NCI-H2227 treated with DMSO at 0.1 percent for 48 hours (cell line): ENCODE data around the gene PRIM1.
"Not testable (repeated sequence)": the region's sequence is repeated elsewhere in the genome, so short reads cannot be mapped to it uniquely, and the experiment has no call there.

Source experiments
- DNase-seq: peaks from one replicate; lab custom pipeline; 2025; lab: John Stamatoyannopoulos, UW

The PRIM1 gene

DNA sequence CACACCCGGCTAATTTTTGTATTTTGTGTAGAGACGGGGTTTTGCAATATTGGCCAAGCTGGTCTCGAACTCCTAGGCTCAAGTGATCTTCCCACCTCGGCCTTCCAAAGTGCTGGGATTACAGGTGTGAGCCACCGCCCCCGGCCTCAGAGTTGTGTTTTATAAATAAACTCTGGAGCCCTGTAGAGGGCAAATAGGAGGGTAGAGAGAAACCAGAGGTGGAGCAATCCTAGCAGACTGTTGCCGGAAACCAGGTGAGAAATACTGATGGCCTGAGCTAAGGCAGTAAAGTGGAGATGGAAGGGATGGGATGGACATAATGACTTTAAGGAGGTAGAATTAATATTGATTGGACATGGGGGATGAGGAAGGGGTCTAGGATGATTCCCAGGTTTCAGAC, 8.3 kb upstream of the PRIM1 start:
- no peak for DNase-seq

DNA sequence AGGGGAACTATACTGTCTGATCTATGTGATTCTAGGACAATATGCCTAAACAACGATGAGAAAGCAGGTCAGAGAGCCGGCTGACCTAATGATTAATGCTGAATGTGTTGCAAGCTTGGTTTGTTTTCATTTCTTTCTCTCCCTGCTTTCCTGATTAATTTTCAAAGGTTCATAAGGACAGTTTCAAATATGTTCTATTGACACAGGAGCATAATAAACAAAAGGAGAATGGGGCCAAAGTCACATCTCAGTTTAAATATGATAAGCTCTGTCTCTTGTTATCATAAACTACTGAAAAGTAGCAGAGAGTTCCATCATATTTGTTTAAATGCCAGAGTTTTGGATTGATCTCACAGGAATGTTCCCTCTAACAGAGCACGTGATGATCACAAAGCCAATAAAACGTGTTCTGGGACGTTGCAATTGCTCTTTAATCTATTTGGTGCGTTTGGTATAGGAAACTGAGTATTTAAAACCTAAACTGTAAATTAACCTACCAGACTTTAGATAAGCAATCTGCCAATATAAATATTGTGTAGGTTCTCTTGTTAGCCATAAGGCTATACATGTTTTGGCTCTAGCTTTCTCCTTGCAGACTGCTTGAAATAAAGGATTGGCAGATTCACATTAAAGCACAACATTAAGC, 7.3 kb upstream of the PRIM1 start:
- no peak for DNase-seq

DNA sequence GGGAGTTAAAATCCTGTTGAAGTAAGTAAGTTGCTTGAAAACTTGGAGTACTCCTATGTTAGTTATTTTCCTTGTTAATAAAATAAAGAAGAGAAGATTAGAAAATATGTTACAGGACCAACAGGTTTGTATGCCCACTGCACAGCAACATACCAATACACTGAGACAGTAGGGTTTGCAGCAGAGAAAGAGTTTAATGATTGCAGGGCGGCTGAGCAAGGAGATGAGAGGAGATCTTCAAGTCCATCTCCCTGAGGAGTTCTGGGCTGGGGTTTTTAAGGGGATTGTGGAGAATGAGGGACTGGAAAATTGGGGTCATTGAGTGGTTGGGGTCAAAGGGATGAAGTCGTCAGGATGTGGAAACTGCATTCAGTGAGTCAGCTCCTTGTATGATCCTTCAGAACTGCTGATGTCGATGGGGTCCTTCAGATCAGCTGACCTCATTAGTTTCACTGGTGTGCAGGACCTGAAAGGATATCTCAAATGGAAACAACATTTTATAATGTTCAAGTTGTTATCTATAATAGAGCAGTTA, 6.7 kb upstream of the PRIM1 start:
- no peak for DNase-seq

DNA sequence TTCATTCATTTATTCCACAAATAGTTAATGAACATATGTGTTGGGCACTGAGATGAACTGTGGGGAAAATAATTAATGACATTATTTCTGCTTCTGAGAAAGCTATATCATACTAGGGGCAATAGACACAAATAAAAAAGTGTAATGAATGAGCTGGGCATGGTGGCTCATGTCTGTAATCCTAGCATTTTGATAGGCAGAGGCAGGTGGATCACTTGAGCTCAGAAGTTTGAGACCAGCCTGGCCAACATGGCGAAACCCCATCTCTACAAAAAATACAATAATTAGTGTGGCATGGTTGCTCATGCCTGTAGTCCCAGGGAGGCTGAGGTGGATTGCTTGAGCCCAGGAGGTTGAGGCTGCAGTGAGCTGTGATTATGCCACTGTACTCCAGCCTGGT, 5.8 kb upstream of the PRIM1 start:
- DNase-seq, result not testable (repeated sequence)

DNA sequence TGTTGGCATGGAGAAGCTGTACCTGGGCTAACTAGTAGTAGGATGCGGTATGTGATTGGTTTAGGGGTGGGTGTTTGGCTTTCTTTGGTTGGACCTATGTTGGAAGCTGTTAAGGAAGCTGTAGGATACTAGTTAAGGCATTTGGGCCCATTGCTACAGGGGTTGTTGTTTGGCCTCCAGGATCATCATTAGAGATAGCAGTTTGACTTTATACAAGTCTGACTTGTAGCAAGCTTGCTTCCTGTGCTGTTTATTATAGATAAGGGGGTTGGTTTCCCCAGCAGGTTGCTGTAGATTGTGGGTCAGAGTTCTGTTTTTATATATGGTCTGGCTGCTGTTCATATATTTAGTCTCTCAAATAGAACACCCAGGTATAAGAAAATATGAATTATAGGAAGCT, 1.4 kb upstream of the PRIM1 start:
- DNase-seq, result no peak

DNA sequence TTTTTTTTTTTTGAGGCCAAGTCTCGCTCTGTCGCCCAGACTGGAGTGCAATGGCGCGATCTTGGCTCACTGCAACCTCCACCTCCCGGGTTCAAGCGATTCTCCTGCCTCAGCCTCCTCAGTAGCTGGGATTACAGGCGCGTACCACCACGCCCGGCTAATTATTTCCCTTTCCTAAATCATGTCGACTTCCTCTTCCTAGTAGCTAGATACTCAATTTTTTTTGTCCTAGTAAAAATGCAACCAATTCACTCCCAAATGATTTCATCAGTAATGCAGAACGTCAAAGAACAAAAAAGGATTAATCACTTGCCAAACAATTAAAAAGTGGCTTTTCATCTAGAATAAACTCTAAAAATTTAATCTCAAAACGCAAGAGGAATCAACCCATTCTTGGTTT, 1.5 kb downstream of the PRIM1 start:
- not testable (repeated sequence) for DNase-seq

DNA sequence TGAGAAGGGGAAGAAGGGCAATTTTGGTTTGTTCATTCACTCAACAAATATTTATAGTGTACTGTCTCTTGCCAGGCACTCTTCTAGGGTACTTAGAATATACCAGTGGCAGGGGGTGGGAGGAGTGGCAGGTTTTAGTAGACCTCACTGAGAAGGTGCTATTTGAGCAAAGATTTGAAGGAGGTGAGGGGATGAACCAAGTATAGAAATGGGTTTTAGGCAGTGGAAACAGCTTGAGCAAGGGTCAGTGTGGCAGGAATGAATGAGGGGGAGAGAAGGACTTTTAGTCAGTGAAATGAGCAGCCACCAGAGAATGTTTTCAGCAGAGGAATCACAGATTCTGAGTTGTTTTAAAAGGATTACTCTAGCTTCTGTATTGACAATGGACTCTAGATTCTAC, 2.3 kb downstream of the PRIM1 start:
- no peak for DNase-seq

DNA sequence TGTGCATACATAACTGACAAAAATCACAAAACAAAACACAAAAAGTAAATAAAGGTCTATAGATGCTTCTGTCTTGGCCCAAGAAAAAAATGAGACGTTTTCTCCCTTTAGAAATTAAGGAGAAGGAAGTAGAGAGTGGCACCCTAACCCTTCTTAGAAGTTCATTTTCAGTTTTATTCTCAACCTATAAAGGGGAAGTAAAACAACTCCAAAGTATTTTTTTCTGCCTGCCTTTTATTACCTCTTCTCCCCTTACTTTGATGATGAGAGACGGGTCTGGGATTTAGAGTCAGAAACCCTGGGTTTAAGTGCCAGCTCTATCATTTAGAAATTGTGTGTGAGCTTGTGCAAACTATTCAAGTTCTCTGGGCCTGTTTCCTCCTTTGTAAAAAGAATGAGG, 2.8 kb downstream of the PRIM1 start:
- DNase-seq, result no peak

DNA sequence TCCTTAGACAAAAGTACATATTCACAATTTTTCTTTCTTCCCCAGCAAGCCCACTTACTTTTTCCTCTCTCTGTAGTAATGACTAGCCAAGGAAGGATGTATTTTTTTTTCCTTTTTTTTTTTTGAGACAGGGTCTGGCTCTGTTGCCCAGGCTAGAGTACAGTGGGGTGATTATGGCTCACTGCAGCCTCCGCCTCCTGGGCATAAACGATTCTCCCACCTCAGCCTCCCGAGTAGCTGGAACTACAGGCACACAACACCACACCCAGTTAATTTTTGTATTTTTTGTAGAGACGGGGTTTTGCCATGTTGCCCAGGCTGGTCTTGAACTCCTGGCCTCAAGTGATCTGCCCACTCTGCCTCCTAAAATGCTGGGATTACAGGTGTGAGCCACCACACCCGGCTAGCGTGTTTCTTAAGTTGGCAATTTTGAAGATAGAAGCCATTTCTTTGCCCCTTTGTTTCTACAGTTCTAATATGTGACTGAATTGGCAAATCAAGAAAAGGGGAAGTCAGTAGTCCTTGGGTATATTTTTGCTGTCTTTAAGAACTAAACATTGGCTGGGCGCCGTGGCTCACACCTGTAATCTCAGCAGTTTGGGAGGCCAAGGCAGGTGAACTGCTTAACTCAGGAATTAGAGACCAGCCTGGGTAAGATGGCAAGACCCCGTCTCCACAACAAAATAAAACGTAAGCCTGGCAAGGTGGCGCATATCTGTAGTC, 23.8 kb downstream of the PRIM1 start:
- DNase-seq, result no peak

DNA sequence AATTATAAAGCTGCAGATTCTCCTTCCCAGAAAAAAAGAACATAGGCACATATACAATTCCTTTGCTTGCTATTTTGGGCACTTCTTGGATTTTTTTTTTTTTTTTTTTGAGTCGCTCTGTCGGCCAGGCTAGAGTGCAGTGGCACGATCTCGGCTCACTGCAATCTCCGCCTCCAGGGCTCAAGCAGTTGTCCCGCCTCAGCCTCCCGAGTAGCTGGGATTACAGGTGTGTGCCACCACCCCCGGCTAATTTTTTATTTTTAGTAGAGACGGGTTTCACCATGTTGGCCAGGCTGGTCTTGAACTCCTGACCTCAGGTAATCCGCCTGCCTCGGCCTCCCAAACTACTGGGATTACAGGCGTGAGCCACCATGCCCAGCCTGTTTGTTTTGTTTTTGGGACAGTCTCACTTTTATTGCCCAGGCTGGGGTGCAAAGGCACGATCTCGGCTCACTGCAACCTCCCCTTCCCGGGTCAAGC, 25.9 kb downstream of the PRIM1 start:
- not testable (repeated sequence) for DNase-seq

DNA sequence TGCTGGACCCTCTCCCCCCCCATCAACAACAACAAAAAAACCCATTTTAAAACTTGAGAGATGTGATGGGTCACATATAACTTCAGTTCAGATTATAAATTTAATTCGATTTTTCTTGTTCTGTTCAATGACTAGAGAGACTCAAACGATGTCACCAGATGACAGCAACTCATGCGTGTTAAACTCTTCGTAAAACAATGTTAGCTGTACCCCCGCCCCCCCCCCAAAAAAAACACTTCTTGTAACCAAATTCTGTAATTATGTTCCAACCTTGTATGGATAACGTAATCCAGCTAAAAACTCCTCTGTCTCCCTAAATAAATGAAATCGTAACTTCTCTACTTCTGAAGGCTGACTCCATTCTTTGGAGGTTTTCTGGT, 26.4 kb downstream of the PRIM1 start:
- DNase-seq, result no peak

DNA sequence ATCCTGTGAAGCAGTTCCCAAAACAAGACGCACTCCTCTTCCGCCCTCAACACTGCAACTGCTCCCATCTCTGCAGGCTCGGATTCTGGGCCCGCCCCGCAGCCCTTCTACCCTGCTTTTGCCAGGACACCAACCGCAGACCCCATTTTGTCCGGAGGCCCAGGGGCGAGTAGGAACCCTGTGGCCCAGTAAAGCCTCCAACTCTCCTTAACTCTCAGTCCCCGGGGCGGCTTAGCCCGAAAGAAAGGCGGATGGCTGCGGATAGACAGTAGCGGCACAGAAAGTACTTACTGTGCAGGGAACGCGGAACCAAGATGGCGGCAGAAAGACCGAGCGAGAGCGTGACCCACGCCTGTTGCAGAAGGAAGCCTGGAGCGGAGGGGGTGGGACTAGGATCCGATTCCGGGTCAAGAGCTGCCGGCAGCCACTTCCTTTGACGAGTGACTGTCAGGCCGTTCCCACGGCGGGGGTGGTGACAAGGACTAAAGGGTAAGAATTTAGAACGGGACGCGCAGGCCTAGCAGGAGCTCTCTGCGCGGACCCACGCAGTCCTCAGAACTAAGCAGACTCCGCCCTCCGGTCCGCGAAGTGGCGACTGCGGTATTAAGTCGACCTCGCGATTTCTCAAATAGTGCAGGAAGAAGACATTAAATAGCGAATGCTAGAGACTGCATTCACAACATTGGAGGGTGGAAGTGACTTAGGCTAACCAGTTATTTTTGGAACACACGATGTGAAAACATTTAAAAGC, 27.0 kb downstream of the PRIM1 start, which contains the start of gene NACA:
Gene NACA, minus strand, starts transcription at position 328 of the 751 bp plus-strand sequence. CDS start 778 bp downstream, outside the sequence.
- DNase-seq, result peak; percentile 92

DNA sequence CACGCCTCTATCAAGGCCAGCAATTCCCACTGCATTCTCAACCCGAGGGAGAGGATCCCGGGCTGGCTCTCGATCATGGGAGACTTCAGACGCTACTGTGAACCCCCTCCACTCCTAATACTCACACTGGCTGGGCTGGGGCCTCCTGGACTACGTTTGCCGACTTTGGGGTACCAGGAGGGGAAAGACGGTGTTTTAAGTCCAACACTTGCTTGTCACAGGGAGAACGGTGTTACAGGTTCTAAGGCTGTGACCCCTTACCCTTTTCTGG, 27.5 kb downstream of the PRIM1 start:
- no peak for DNase-seq

DNA sequence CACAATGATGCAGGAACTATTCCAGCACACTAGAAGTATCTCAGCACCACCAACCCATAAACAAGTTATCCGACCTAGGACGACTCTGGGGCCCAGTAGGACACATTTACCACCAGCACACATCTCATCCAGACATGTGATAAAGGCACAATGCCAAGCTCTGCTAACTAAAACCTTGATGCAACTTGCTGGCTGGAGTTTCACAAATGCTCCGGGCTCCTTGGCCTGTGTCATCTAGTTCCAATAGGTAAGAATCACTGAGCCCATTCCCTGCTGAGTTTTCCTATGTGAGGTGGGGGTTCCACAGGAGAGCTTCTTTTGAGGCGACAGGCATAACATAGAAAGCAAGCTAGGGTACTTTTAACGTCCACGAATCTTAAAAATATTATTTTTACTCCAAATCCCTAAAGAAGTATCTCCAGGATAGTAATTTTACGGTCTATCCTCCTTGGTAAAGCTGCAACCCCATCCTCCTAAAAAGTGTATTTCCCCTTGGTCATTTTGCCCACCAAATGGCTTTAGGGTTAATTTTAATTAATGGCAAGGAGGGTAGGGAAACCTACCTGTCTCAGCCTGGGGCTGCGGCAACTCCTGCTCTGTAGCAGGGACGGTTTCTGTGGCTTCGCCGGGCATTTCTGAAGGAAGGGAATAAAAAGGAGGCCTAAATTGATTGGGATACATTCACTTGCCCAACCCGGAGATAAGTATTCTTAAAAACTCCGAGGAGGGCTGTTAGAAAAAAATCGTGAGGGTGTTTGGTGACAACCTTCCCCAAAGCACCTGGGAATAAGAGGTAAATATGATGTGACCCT, 28.0 kb downstream of the PRIM1 start:
- DNase-seq, result no peak

DNA sequence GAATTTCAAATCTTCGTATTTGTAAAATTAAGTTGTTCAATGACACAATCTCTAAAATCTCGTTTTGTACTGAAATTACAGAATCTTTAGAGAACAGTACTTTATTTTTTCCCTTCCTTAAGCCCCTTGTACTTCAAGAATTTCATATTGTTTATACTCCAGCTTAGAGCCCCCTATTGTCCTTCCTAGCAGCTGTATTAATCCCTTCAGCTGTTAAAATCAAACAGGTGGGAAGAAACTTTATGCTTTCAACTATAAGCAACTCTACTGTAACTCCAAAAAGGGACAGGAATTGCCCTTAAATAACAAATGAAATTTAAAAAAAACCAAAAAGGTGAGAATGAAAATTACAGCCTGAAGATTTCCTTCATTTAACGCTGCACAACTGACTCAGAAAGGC, 28.8 kb downstream of the PRIM1 start:
- no peak for DNase-seq

DNA sequence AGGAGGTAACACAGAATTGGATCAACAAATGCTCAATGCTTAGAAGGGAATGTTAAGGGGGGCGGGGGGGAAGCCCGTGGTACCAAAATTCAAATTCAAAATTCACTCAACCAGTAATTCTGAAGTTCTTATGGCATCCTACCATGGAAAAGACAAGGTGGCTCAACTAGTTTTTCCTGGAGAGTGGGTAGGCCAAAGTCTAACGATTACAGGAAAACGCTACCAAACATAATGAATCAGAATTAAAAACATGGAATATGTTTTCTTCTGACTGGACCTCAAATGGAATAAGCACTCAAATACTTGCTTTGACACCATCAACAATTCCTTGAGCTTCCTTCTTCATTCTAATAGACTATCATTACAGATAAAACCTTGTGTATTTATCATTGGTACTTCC, 29.3 kb downstream of the PRIM1 start:
- DNase-seq, result no peak

DNA sequence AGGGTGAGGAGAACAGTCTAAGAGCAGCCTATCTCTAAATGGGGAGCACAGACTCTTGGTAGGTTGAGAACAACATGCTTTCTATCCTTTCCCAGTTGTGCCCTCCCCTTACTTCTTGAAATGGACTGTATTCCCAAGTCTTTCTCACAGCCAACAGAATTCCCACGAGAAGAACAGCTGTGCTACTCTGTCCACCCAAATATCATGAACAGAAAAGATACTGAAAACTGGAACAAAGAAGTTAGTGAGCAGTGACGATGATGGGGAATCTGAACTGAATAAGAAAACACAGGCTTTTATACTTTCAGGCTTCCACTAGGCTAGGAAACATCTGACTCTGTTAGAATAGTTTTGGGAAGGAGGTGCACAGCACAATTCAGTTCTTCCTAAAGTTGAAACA, 30.4 kb downstream of the PRIM1 start:
- no peak for DNase-seq

DNA sequence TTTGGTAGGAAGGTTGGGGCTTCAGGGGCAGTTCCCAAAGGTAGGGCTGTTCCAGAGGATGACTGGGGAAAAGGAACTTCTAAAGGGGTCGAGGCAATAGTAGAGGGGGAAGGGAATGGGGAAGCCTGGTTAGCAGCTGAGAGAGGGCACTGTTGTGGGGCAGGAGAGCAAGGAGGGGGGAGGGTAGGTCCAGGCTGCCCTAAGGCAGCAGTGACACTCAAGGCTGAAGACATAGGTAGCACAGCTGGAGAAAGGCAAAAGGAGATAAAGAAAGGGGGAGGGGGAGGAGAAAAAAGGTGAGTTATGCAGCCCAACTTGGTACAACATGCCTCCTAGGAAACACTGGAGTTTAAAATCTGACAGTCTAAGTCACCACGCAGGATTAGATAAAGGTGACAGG, 30.9 kb downstream of the PRIM1 start:
- no peak for DNase-seq

DNA sequence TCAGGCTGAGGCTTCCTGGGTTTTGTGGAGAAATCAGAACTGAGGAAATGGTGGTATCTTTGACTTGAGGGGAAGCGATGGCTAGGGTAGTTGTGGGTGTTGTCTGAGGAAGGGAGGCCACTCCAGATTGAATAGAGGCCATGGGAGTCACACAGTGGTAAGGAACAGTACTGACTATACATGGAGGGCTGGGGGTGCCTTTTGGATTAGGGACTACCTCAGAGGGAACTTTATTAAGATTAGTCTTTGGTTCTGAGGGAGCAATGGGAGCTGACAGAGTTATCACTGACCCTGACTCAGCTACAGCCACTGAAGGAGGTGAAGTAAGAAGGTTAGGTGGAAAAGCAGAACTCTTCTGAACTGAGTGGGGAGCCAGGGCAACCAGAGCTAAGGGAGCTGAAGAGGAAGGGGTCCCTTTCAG, 31.4 kb downstream of the PRIM1 start:
- no peak for DNase-seq

DNA sequence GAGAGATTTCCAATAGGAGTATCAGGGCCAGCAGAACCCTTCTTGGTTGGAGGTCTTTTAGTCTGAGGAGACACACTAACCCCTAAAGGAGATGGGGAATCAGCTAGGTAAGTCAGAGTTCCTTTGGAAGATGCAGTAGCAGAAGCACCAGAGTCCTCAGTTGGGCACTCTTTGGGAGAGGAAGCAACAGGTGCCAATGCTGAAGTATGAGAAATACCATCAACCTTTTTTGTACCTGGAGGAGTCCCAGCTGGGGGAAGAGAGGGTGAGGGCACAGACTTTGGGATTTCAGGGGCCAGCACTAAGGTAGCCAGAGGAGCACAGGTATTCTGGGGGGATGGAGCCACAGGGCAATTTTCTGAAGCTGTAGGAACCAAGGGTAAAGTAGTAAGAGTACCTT, 33.1 kb downstream of the PRIM1 start:
- DNase-seq, result no peak

DNA sequence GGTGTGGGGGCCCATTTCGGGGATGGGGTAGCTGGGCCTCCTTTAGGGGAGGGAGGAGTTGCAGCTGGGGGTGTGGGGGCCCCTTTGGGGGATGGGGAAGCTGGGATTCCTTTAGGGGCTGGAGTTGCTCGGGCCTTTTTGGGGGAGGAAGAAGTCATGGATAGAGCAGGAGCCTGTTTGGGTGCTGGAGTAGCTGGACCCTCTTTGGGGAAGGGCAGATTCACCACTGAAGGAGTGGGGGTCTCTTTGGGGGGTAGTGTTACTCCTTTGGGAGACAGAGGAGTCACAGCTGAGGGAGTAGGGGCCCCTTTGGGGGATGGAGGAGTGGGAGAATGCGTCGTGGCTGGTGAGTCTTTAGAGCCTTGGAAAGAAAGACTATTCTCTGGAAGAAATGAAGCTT, 33.5 kb downstream of the PRIM1 start:
- no peak for DNase-seq

DNA sequence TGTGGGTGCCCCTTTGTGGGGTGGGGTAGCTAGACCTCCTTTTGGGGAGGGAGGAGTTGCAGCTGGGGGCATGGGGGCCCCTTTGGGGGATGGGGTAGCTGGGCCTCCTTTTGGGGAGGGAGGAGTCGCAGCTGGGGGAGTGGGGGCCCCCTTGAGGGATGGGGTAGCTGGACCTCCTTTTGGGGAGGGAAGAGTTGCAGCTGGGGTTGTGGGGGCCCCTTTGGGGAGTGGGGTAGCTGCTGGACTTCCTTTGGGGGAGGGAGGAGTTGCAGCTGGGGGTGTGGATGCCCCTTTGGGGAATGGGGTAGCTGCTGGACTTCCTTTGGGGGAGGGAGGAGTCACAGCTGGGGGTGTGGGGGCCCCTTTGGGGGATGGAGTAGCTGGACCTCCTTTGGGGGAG, 34.0 kb downstream of the PRIM1 start:
- DNase-seq, result no peak
